Motor neuron (in vitro differentiated cells): ENCODE data around the gene EPHA10. TPM values are rescaled to one million over a fixed set of nuclear protein-coding genes. Genes with fewer than 3 reads are reported as not detected.
A peak's percentile ranks its signal among the peaks of the same experiment; 100 is the strongest.
"Not testable (repeated sequence)": the region's sequence is repeated elsewhere in the genome, so short reads cannot be mapped to it uniquely, and the experiment has no call there.

Experiments used
- ATAC-seq, 8 experiments: fragments of 200-7000 bp; cut with Tn5 transposase; replicated peaks in 6 of 8; 2 replicates each; pipeline ENCODE4 v1.8.0; 2021; ENCODE audit warnings: mild to moderate bottlenecking in 8 of 8, moderate library complexity in 8 of 8
- H3K27ac ChIP-seq, 2 donors: fragments of 250-450 bp; sonication (Bioruptor Pico); 2 replicates each; pipeline ENCODE4 v1.9.0; 2021; ENCODE audit warnings: antibody characterized with exemption in 2 of 2, mild to moderate bottlenecking in 2 of 2, moderate library complexity in 1 of 2
- H3K4me1 ChIP-seq, 2 donors: fragments of 250-450 bp; sonication (Bioruptor Pico); replicated peaks in 1 of 2; 2 replicates each; pipeline ENCODE4 v1.6.1; 2021; ENCODE audit warnings: antibody characterized with exemption in 2 of 2, mild to moderate bottlenecking in 2 of 2, moderate library complexity in 1 of 2
- H3K4me3 ChIP-seq, 5 donors: fragments of 250-450 bp; sonication (Bioruptor Pico); 2 replicates each; pipeline ENCODE4 v1.9.0; 2021; ENCODE audit warnings: antibody characterized with exemption in 5 of 5, mild to moderate bottlenecking in 5 of 5, moderate library complexity in 4 of 5
- WGBS, 10 experiments: fragments of 450-650 bp; shearing (Covaris generic); methylation state at CpG; one replicate each; pipeline ENCODE4 v1.0.0; 2022; 5-methylcytosine and 5-hydroxymethylcytosine counted together
- in situ Hi-C, 9 experiments: fragments of 400-800 bp; cut with MboI; loops; one replicate each; pipeline ENCODE4 v1.15.0; 2021; ENCODE audit warnings: low sequenced_read_pairs in 9 of 9, low pct_unique_long_range_greater_than_20kb in 2 of 9; ENCODE audit not compliant: unreplicated experiment in 9 of 9
- total RNA-seq, 8 experiments: library from RNA; unstranded; fragments of 300-600 nt; gene quantifications; 2 replicates each; pipeline versions ENCODE4 v1.2.3 to v1.2.4, GENCODE V29; 2022

The EPHA10 gene
- total RNA-seq, 8 experiments from 2014 or later: 0.31 to 5.4 (median 2.6) TPM

DNA sequence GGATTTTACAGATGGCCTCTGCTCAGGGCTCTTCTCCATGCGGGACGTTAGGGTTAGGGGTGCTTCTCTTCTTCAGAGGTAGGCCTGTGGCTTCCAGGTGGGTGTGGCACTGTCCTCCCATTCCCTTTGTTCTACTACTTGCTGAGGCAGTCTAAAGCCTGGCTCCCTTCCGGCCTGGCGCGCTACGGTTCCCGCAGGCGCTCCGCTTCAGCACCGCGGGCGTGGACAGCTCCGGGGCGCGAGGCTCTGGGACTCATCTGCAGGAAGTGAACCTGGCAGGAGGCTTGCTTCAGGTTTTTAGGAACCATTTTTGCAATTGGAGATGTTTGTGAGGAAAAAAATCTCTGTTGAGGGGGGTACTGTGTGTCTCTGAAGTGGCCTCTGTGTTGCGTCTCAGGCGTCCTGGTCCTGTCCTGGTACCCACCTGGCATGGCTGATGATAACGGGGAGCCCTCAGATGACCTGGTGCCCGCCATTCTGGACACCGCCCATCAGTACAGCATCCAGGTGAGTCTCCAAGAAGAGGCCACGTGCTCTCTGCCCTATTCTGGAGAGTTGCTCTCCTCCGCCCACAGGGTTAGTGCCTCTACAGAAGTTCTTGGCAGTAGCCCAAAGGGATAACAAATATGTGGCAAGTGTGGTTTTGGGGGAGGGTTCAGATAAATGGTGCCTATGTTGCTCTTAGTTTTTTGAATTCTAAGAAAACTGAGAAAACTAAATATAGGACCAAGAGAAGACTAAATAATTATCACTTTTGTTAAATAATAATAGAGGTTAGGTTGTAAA lies 30.6 kb upstream of the EPHA10 start:
- H3K4me1 ChIP-seq: peaks cover 8 to 9% of the 10 kb centered on the region in 2 donors
- no peak overlapping the region for H3K27ac ChIP-seq
- in situ Hi-C loops: no loop called here
- peak overlapping the region; percentile 45 to 92 (median 63) for H3K4me3 ChIP-seq
- 0 to 80% (median 34%) methylated on average over 1 to 18 of the region's 22 CpGs; no CpG with 5 or more reads in 2 of the 10 experiments for WGBS, 10 experiments
- peak in 4 of 8 experiments; percentile 8 to 43 (median 12) for ATAC-seq

DNA sequence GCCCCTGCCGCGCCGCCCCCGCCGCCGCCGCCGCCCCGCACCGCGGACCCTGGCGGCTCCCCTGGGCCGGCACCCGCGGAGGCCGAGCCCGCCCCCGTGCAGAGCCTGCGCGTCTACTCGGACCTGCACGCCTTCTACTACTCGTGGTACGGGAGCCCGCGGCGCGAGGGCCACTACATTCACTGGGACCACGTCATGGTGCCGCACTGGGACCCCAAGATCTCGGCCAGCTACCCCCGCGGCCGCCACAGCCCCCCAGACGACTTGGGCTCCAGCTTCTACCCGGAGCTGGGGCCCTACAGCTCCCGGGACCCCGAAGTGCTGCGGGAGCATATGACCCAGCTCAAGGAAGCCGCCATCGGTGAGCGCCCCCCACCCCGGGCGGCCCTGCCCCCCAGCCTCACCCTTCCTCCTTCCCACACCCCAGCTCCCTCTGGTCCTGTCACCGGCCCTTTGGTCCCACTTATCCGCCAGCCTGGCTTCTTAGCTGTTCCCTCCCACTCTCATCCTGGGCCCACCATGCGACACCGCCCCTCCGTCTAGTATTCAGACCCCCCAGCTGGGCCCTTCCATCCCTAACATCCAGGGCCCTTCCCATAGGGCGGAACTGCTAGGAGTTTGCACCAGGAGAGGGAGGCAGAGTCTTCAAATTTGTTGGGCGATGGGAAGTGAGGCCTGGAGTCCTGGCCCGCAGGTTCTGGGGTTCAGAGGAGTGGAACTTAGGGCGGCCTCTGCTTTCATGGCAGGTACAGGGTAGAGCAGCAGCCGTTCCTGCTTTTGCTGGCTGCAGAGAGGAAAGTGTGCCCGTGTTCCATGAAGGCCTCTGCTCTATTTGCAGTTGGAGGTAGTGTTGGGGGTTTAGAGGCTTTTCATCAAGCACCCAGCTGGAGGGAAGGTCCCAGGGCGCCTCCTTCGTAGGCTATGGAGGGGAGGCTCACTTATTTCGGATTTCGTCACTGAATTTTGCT lies 29.7 kb upstream of the EPHA10 start:
- Histone ChIP-seq H3K4me3 (peak overlapping the region; percentile 45 to 92 (median 63)), H3K27ac (peak overlapping the region in 1 of 2 donors; percentile 34), H3K4me1 (peaks cover 8 to 9% of the 10 kb centered on the region in 2 donors)
- peak in 7 of 8 experiments; percentile 1 to 53 (median 34) for ATAC-seq
- in situ Hi-C loops: no loop called here
- WGBS, 10 experiments: 0 to 53% (median 44%) methylated on average over 1 to 8 of the region's 59 CpGs; no CpG with 5 or more reads in 4 of the 10 experiments

DNA sequence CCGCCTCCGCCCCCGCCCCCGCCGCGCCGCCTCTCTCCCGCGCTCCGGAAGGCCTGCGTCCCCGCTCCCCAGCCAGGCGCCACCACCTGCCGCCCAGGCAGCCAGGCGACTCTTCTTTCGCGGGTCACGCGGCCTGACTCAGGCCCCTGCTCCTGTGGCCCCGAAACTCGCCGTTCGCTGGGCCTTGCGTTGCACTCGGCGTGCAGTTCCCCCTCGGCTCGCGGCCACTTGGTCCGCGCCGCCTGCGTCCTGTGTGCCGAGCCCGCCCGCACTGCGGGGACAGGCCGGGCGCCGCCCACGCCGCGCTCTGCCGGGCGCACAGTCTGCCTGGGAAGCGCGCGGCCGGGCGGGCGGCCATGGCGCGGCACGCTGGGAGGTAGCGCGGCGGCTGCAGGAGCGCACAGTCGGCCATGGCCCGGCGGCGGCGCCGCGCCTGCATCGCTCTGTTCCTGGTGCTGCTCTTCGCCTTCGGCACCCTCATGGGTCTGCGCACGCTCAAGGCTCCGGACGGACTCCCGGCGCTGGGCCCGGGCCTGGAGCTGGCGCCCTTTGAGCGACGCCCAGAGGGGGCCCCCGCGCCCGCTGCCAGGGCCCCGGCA lies 29.0 kb upstream of the EPHA10 start, which contains the start of gene MANEAL:
TSS of gene MANEAL (plus strand) at position 75 of the 599 bp plus-strand sequence. CDS start at position 411, 336 bp downstream.
- ATAC-seq: peak; percentile 89 to 94 (median 91)
- Histone ChIP-seq H3K4me3 (peak within 1 kb of the TSS; percentile 45 to 92 (median 63)), H3K27ac (peak within 1 kb of the TSS; percentile 14 to 34), H3K4me1 (peaks cover 8 to 9% of the 10 kb centered on the region in 2 donors)
- WGBS, 10 experiments: 0% methylated on average over 2 to 35 of the region's 82 CpGs; no CpG with 5 or more reads in 7 of the 10 experiments
- in situ Hi-C loops: no loop called here

DNA sequence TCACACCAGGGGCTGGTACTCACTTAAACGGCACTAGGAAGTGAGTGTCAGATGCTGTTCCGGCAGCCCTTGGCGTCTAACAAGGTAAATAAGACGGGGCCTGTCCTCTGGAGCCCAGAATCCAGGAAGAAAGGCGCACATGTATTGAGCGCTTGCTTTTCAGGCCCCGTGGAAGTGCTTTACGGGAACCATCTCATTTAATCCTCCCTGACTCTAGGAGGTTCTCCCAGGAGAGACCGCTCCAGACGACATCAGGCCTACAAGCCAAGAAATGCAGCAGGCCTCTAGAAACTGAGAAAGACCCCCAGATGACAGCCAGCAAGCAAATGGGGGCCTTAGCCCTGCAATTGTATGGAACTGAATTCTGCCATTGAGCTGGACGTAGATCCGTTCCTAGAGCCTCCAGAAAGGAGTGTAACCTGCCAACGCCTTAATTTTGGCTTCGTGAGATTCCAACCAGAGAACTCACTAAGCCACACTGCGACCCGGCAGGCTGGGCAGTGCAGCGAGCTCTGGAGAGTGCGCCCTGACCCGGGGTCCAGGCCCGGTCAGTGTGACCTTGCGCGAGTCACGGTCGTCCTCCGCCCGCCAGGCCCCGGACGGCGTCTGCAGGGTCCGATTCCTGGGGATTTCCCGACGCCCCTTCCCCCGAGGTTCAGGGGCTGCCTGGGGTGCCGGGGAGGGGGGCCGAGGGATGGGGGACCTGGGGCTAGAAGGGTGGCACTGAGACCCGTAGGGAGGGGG lies 28.2 kb upstream of the EPHA10 start:
- WGBS, 10 experiments: 38 to 100% (median 64%) methylated on average over 1 to 17 of the region's 36 CpGs; no CpG with 5 or more reads in 4 of the 10 experiments
- ATAC-seq: peak in 3 of 8 experiments; percentile 5 to 17 (median 15)
- in situ Hi-C loops: no loop called here
- peaks cover 8 to 9% of the 10 kb centered on the region in 2 donors for H3K4me1 ChIP-seq
- H3K4me3 ChIP-seq: peak overlapping the region; percentile 45 to 92 (median 63)
- H3K27ac ChIP-seq: peak overlapping the region; percentile 14 to 34

DNA sequence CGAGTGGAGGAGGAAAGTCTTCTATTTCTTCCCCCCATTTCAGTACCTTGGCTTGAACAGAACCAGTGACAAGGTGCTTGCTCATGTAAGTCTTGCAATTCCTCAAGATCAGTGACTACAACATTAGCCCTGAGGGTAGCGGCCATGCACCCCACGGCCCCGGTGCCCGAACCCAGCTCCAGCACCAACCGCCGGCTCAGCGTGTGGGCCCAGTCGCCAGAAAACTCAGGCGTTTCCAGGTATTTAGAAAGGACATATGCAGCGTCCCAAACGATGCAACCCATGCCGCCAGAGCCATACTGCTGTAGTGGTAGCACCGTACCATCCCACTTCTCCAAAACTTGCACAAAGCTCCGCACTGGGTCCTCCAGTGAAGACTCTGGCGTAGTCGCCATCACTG lies 17.6 kb upstream of the EPHA10 start:
- no peak overlapping the region for H3K27ac ChIP-seq
- in situ Hi-C loops: no loop called here
- H3K4me1 ChIP-seq: no peaks in the 10 kb centered on the region
- ATAC-seq: no peak
- WGBS, 10 experiments: 41 to 75% (median 66%) methylated on average over 4 to 16 of the region's 17 CpGs; no CpG with 5 or more reads in 2 of the 10 experiments
- H3K4me3 ChIP-seq: no peak overlapping the region

DNA sequence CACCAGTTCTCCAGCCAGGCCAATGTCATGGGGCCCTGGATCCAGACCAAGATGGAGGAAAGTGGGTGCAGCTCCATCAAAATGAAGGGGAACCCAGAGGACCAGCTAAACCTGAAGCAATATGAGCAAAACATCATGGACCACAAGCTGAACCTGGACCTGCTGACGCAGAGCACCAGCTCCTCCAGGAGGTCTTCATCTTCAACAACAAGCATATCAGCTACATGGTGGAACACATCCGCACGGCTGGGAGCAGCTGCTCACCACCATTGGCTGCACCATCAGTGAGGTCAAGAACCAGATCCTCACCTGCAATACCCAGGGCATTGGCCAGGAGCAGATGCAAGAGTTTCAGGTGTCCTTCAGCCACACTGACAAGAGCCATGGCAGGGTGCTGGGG lies 13.7 kb upstream of the EPHA10 start:
- ATAC-seq: no peak

DNA sequence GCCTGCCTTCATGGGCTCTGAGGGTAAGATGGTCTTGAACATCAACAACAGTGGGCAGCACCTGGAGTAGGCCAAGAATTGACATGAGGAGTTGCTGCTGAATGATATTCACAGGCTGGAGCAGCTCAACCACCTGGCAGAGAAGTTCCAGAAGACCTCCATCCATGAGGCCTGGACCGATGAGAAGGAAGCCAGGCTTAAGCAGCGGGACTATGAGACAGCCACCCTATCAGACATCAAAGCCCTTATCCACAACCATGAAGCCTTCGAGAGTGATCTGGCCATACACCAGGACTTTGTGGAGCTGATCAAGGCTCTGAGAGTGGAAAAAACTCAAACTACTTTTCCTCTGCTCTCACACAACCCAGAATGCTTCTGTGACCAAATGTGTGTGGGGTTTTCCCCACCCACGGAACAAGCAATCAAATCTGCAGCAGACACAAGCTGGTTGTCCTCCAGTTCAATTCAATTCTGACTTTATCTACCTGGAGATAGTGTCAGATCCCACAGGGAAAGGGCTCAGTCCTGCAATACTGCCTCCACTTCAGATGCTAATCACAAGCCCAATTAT lies 12.1 kb upstream of the EPHA10 start:
- no peak for ATAC-seq
- 7 to 48% (median 27%) methylated on average over 1 to 4 of the region's 4 CpGs; no CpG with 5 or more reads in 4 of the 10 experiments for WGBS, 10 experiments
- in situ Hi-C loops: no loop called here
- H3K4me1 ChIP-seq: no peaks in the 10 kb centered on the region
- H3K27ac ChIP-seq: no peak overlapping the region
- H3K4me3 ChIP-seq: no peak overlapping the region

More for the DNA sequence above, 13.7 kb upstream of the EPHA10 start:
- Histone ChIP-seq H3K4me3 (no peak overlapping the region), H3K27ac (no peak overlapping the region), H3K4me1 (no peaks in the 10 kb centered on the region)
- WGBS, 10 experiments: 47 to 100% (median 72%) methylated on average over 1 to 3 of the region's 3 CpGs; no CpG with 5 or more reads in 2 of the 10 experiments
- in situ Hi-C loops: no loop called here

DNA sequence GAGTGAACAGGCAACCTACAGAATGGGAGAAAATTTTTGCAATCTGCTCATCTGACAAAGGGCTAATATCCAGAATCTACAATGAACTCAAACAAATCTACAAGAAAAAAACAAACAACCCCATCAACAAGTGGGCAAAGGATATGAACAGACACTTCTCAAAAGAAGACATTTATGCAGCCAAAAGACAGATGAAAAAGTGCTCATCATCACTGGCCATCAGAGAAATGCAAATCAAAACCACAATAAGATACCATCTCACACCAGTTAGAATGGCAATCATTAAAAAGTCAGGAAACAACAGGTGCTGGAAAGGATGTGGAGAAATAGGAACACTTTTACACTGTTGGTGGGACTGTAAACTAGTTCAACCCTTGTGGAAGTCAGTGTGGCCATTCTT lies 6.5 kb upstream of the EPHA10 start:
- ATAC-seq, H3K27ac ChIP-seq, in situ Hi-C loops: not testable (repeated sequence)

DNA sequence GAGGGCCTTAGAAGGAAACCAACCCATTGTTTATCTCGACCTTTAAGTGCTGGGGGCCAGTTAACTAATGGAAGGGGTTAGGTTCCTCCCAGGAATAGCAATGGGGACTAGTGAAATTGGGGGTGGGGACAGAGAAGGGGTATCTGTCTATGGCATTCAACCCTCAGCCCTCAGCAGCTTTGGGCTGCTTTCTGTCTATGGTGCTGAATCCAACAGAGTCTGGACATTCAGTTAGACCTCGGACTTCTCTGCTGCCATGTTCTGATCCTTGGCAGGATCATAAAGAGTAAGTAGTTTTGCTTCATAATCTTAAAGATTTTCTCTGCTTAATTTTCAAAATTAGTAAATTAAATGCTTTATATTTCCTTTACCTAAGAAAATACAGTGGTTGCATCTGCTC lies 2.6 kb upstream of the EPHA10 start:
- in situ Hi-C loops: no loop called here
- Histone ChIP-seq H3K4me1 (no peaks in the 10 kb centered on the region), H3K27ac (no peak overlapping the region), H3K4me3 (no peak overlapping the region)
- 0 to 67% (median 14%) methylated on average over 1 to 2 of the region's 2 CpGs; no CpG with 5 or more reads in 3 of the 10 experiments for WGBS, 10 experiments
- peak in 1 of 8 experiments; percentile 32 for ATAC-seq

More for the DNA sequence above, 6.5 kb upstream of the EPHA10 start:
- not testable (repeated sequence) for H3K4me1 ChIP-seq, H3K4me3 ChIP-seq

DNA sequence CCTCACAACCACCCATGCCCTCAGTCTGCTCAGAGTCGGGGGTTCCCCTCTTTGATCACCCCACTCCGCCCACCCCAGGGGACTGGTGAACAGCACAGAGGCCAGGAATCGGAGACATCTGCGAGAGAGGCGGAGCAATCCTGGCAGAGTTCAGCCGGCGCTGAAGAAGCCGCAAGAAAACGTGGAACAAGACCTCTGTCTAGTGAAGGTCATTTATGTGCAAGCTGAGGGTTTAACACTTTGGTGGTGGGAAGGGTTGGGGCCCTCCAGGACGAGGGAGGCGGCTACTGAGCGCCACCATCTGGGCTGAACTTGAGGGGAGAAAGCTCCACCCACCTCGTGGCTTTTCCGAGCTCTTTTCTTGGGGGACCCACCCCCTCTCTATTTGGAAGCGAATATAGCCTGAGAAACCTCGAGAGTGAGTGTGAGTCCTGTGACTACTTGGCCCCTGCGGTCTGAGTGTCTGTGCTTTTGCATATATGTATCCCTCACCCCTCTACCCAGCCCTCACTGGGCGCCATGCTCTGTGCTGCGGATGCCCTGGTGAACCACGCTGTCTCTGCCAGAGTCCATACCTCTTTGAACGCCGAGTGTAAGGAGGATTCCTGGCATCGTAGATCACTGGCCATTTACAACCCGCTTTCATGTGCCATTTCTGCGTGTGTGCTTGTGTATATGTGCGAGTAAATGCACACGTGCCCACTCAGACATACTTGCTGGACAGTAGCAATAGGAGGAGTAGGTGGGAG lies 1.2 kb upstream of the EPHA10 start:
- ATAC-seq: peak in 7 of 8 experiments; percentile 22 to 45 (median 39)
- H3K27ac ChIP-seq: no peak overlapping the region
- H3K4me3 ChIP-seq: peak overlapping the region; percentile 40 to 55 (median 46)
- no peaks in the 10 kb centered on the region for H3K4me1 ChIP-seq
- WGBS, 10 experiments: 0 to 30% (median 8%) methylated on average over 1 to 20 of the region's 27 CpGs
- in situ Hi-C loops: no loop called here

DNA sequence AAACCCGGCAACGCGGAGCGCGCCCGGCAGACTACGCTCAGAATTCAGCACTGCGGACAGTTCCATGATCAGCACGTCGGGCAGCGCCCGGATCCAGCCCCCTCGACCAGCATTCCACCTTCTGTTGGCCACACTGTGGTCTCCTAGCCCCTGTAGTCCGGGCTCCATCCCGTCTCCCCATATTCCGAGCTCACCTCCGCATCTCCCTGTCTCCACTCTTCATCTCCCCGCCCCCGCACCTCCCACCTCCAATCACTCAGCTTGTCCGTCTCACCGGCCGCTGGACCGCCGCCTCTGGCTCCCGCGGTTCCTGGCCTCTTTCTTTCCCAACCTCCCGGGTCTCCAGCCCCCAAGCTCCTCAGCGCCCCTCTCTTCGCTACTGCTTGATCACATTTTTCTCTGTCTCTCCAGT lies 500 bp downstream of the EPHA10 start:
- 0 to 4% (median 0%) methylated on average over 1 to 12 of the region's 29 CpGs; no CpG with 5 or more reads in 6 of the 10 experiments for WGBS, 10 experiments
- H3K4me1 ChIP-seq: no peaks in the 10 kb centered on the region

More for the DNA sequence above, 500 bp downstream of the EPHA10 start:
- H3K4me3 ChIP-seq: peak overlapping the region; percentile 40 to 55 (median 46)
- no peak overlapping the region for H3K27ac ChIP-seq
- ATAC-seq: peak; percentile 15 to 91 (median 23)
- in situ Hi-C loops: no loop called here
